ENCODE results near the gene SORCS2.

DNA sequence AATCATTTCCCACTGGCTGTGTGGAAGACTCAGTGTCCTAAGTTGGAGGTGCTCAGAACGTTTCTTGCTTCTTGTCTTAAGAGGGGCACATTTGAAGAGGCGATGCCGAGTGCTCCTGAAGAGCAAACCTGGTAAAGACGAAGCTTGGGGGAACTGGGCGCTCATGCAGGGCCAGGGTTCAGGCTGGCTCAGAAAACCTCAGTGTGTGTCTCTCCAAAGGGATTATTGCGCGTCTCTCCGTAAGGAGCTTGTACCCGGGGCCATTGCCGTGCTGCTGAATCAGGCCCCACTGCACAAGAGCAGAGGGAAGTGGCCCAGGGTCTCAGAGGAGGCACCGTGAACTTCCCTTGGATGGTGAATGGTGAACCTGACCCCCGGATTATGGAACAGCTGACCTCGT is 198.0 kb downstream of the SORCS2 start:
- TF ChIP-seq EZH2 (IDR thresholded peaks at IDR 0.05): no peak
- no peak for TF ChIP-seq POLR2AphosphoS5 (IDR thresholded peaks at IDR 0.05; ENCODE audit: borderline replicate concordance, low read depth, low read length)

Data from SK-N-MC (cell line).